Body of pancreas (tissue), 4 donors: ENCODE results near the gene RRAGD.

ENCODE experiments used
- POLR2A ChIP-seq, 3 donors: fragments of 450-650 bp; IDR thresholded peaks; one replicate each; pipeline ENCODE4 v1.6.1; 2016; ENCODE audit warnings: antibody characterized with exemption in 3 of 3, mild to moderate bottlenecking in 2 of 3
- TF ChIP-seq, protein P1 (sequence below), 7 experiments: fragments of 450-650 bp in 4 of 7; fragments of 200-600 bp in 3 of 7; sonication (generic) in 3 of 7; IDR thresholded peaks; one replicate each; pipeline ENCODE4 v1.5.1; 2016 to 2019; ENCODE audit warnings: antibody characterized with exemption in 7 of 7

- TF ChIP-seq, protein P1, sequence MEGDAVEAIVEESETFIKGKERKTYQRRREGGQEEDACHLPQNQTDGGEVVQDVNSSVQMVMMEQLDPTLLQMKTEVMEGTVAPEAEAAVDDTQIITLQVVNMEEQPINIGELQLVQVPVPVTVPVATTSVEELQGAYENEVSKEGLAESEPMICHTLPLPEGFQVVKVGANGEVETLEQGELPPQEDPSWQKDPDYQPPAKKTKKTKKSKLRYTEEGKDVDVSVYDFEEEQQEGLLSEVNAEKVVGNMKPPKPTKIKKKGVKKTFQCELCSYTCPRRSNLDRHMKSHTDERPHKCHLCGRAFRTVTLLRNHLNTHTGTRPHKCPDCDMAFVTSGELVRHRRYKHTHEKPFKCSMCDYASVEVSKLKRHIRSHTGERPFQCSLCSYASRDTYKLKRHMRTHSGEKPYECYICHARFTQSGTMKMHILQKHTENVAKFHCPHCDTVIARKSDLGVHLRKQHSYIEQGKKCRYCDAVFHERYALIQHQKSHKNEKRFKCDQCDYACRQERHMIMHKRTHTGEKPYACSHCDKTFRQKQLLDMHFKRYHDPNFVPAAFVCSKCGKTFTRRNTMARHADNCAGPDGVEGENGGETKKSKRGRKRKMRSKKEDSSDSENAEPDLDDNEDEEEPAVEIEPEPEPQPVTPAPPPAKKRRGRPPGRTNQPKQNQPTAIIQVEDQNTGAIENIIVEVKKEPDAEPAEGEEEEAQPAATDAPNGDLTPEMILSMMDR (IDR thresholded peaks at IDR 0.05), result no peak
- TF ChIP-seq POLR2A (IDR thresholded peaks at IDR 0.05), result no peak
These were observed 18.3 kb upstream of the RRAGD start for GRCh38 chr6:89430201-89430962.
